IMR-90 (cell line): ENCODE results near the gene ARHGEF37. TPM values are rescaled to one million over a fixed set of nuclear protein-coding genes. Genes with fewer than 3 reads are reported as not detected.
"Not testable (repeated sequence)": the region's sequence is repeated elsewhere in the genome, so short reads cannot be mapped to it uniquely, and the experiment has no call there.

Source experiments
- ATAC-seq: fragments of 200-7000 bp; cut with Tn5 transposase; 2 replicates; pipeline ENCODE4 v1.9.1; 2020; ENCODE audit warnings: low read depth, mild to moderate bottlenecking, moderate library complexity
- BruUV-seq: library from RNA; stranded (reverse); fragments of 400-500 nt; replicated peaks from 2 replicates; lab custom pipeline; 2021; lab: Mats Ljungman, UMichigan
- CTCF ChIA-PET: fragments of 300-600 bp; formaldehyde crosslinking; extraction: SDS; loops from one replicate; lab custom pipeline; 2021; ENCODE audit warnings: antibody characterized with exemption; lab: Yijun Ruan, JAX
- POLR2A ChIA-PET: fragments of 300-600 bp; sonication (Branson Sonifier 250); formaldehyde crosslinking; loops from one replicate; lab custom pipeline; 2022; ENCODE audit warnings: antibody characterized with exemption; ENCODE audit not compliant: unreplicated experiment; lab: Charles Lee
- DNase-seq: peaks from one replicate; pipeline ENCODE4 v3.0.0; 2013
- H2AFZ ChIP-seq: replicated peaks from 2 replicates; pipeline ENCODE3; 2013; ENCODE audit warnings: low read length, mild to moderate bottlenecking; ENCODE audit not compliant: poor library complexity
- H2AK5ac ChIP-seq: 2 replicates; pipeline ENCODE4 v1.6.1; 2013; ENCODE audit warnings: low read depth, low read length, inconsistent platforms
- H2AK9ac ChIP-seq: replicated peaks from 2 replicates; pipeline ENCODE3; 2013; ENCODE audit warnings: mild to moderate bottlenecking, low read depth, low read length, moderate library complexity; ENCODE audit not compliant: poor library complexity
- H2BK120ac ChIP-seq: 2 replicates; pipeline ENCODE4 v1.6.1; 2013; ENCODE audit warnings: low read depth, low read length, inconsistent platforms
- H2BK15ac ChIP-seq: 3 replicates; pipeline ENCODE4 v1.6.1; 2013; ENCODE audit warnings: low read depth, low read length, inconsistent platforms
- H2BK20ac ChIP-seq: 2 replicates; pipeline ENCODE4 v1.6.1; 2013; ENCODE audit warnings: low read depth, mild to moderate bottlenecking, inconsistent platforms, low read length, moderate library complexity
- H2BK5ac ChIP-seq: 2 replicates; pipeline ENCODE4 v1.6.1; 2013; ENCODE audit warnings: mild to moderate bottlenecking, low read depth, low read length, inconsistent platforms; ENCODE audit not compliant: poor library complexity, severe bottlenecking
- H3K14ac ChIP-seq: replicated peaks from 2 replicates; pipeline ENCODE4 v1.6.1; 2013; ENCODE audit warnings: low read depth, low read length, inconsistent platforms
- H3K18ac ChIP-seq: 2 replicates; pipeline ENCODE4 v1.6.1; 2013; ENCODE audit warnings: low read depth, low read length, control low read depth
- H3K23ac ChIP-seq: 2 replicates; pipeline ENCODE4 v1.6.1; 2013; ENCODE audit warnings: low read depth, low read length, inconsistent platforms
- H3K27ac ChIP-seq: 2 replicates; pipeline ENCODE4 v1.5.1; 2013; ENCODE audit warnings: mild to moderate bottlenecking, control low read depth, low read length; ENCODE audit not compliant: insufficient read depth
- H3K27me3 ChIP-seq: 2 replicates; pipeline ENCODE4 v1.6.1; 2013; ENCODE audit warnings: low read length; ENCODE audit not compliant: control insufficient read depth, insufficient read depth
- H3K36me3 ChIP-seq: 2 replicates; pipeline ENCODE4 v1.6.1; 2013; ENCODE audit warnings: low read length, mixed read lengths; ENCODE audit not compliant: control insufficient read depth, insufficient read depth
- H3K4ac ChIP-seq: 2 replicates; pipeline ENCODE4 v1.6.1; 2013; ENCODE audit warnings: low read depth, low read length, inconsistent platforms
- H3K4me1 ChIP-seq: 2 replicates; pipeline ENCODE4 v1.6.1; 2013; ENCODE audit warnings: low read length, mixed read lengths; ENCODE audit not compliant: control insufficient read depth, insufficient read depth
- H3K4me2 ChIP-seq: 2 replicates; pipeline ENCODE4 v1.6.1; 2013; ENCODE audit warnings: low read depth, mild to moderate bottlenecking, control low read depth, low read length, moderate library complexity
- H3K4me3 ChIP-seq: 2 replicates; pipeline ENCODE4 v1.5.1; 2013; ENCODE audit warnings: low read depth, mild to moderate bottlenecking, control low read depth, low read length, moderate library complexity; ENCODE audit not compliant: insufficient read depth
- H3K56ac ChIP-seq: 2 replicates; pipeline ENCODE4 v1.6.1; 2013; ENCODE audit warnings: low read length, inconsistent platforms; ENCODE audit not compliant: insufficient read depth; ENCODE audit errors: extremely low read depth
- H3K79me1 ChIP-seq, 2 experiments: 2 replicates each; pipeline ENCODE4 v1.6.1; 2013; ENCODE audit warnings: low read length in 2 of 2, inconsistent platforms in 1 of 2, low read depth in 1 of 2
- H3K9ac ChIP-seq: 2 replicates; pipeline ENCODE4 v1.6.1; 2013; ENCODE audit warnings: low read depth, low read length, control low read depth
- H3K9me1 ChIP-seq: 2 replicates; pipeline ENCODE4 v1.6.1; 2013; ENCODE audit warnings: low read length, inconsistent platforms; ENCODE audit not compliant: insufficient read depth
- H3K9me3 ChIP-seq: 2 replicates; pipeline ENCODE4 v1.6.1; 2013; ENCODE audit warnings: low read length; ENCODE audit not compliant: control insufficient read depth, insufficient read depth
- H4K20me1 ChIP-seq: 2 replicates; pipeline ENCODE4 v1.6.1; 2013; ENCODE audit warnings: low read length, inconsistent platforms; ENCODE audit not compliant: insufficient read depth
- H4K5ac ChIP-seq: 2 replicates; pipeline ENCODE4 v1.6.1; 2013; ENCODE audit warnings: mild to moderate bottlenecking, low read depth, low read length, control low read depth
- H4K8ac ChIP-seq, 2 experiments: 2 replicates each; pipeline ENCODE4 v1.6.1; 2013; ENCODE audit warnings: low read depth in 2 of 2, low read length in 2 of 2, control low read depth in 1 of 2, inconsistent platforms in 1 of 2
- H4K91ac ChIP-seq: 2 replicates; pipeline ENCODE4 v1.6.1; 2013; ENCODE audit warnings: low read depth, low read length, inconsistent platforms; ENCODE audit not compliant: insufficient read depth
- CEBPB ChIP-seq: IDR thresholded peaks from 2 replicates; pipeline ENCODE4 v1.6.1; 2012; ENCODE audit warnings: low read depth, low read length, improper control_type of control experiment
- WGBS, 2 experiments: methylation state at CpG; one replicate each; pipeline versions ENCODE4 v1.1.5 to v1.1.7; 2013; ENCODE audit warnings: missing lambda C conversion rate in 2 of 2; ENCODE audit not compliant: insufficient read length in 1 of 2; ENCODE audit errors: extremely low coverage in 2 of 2; 5-methylcytosine and 5-hydroxymethylcytosine counted together
- dilution Hi-C: fragments of 300-500 bp; cut with HindIII; formaldehyde crosslinking; loops from one replicate; pipeline ENCODE4 v1.14.3; 2018; ENCODE audit warnings: low sequenced_read_pairs; ENCODE audit not compliant: unreplicated experiment
- in situ Hi-C: fragments of 300-500 bp; cut with MboI; formaldehyde crosslinking; loops from 3 replicates; pipeline ENCODE4 v1.14.3; 2019; ENCODE audit warnings: low sequenced_read_pairs, inconsistent platforms, mixed read lengths
- intact Hi-C: fragments of 100-400 bp; cut with micrococcal nuclease; formaldehyde crosslinking; loops from 2 replicates; pipeline ENCODE4 v1.10.0; 2022
- polyA plus RNA-seq, 3 experiments: library from polyadenylated mRNA; depleted of rRNA; stranded (reverse); fragments of >200 nt; gene quantifications; 2 replicates each; pipeline ENCODE4 v1.2.3, GENCODE V29; 2012; ENCODE audit warnings: low replicate concordance in 1 of 3
- total RNA-seq: library from RNA; depleted of rRNA; stranded (reverse); fragments of >200 nt; gene quantifications from 2 replicates; pipeline ENCODE4 v1.2.3, GENCODE V29; 2012

ARHGEF37 gene
- total and polyA plus RNA-seq, 2 of the 4 experiments (the other 2 are of a cell fraction) = 0.39 to 0.54 TPM

DNA sequence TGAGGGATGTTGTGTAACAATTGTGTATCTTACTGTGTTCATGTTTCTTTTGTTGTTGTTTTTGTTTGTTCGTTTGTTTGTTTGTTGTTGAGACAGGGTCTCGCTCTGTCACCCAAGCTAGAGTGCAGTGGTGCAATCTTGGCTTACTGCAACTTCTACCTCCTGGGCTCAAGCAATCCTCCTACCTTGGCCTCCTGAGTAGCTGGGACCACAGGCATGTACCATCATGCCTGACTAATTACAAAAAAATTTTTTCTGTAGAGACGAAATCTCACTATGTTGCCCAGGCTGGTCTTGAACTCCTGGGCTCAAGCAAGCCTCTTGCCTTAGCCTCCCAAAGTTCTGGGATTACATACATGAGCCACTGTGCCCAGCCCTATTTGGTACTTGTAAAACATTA, 13.8 kb downstream of the ARHGEF37 start:
- H3K56ac ChIP-seq, H2BK15ac ChIP-seq, intact Hi-C loops, H4K91ac ChIP-seq, H3K36me3 ChIP-seq, H2AFZ ChIP-seq, H2BK20ac ChIP-seq, H3K4ac ChIP-seq, H3K9me3 ChIP-seq, H3K4me2 ChIP-seq, DNase-seq, H3K27me3 ChIP-seq, H2AK9ac ChIP-seq, H3K23ac ChIP-seq, H3K9ac ChIP-seq, H2BK5ac ChIP-seq, H3K4me1 ChIP-seq, H4K5ac ChIP-seq, H2AK5ac ChIP-seq, H3K14ac ChIP-seq, H3K79me1 ChIP-seq, ATAC-seq, H4K20me1 ChIP-seq, H3K9me1 ChIP-seq, dilution Hi-C loops, in situ Hi-C loops, CTCF ChIA-PET, H3K4me3 ChIP-seq, H3K27ac ChIP-seq, BruUV-seq: not testable (repeated sequence)
- POLR2A ChIA-PET = interaction anchor here (0.6 kb wide), 2 partner anchors 10 to 52 kb away, joined by 4 read pairs; no protein-coding TSS in a partner anchor
- Histone ChIP-seq H4K8ac (0 out of 4 replicates have a peak overlapping the region, but pooled peaks of 1 of the 2 experiments have one; percentile 35), H2BK120ac (peak overlapping the region; percentile 34; the same call in 1 of the 2 replicates), H3K18ac (0 out of 2 replicates have a peak overlapping the region, but pooled peaks have one; percentile 12)
- WGBS, 2 experiments = 50% methylated on average over 1 of the region's 3 CpGs; no CpG with 5 or more reads in 1 of the 2 experiments
- peak; percentile 31; the same call in 1 of the 2 replicates for TF ChIP-seq CEBPB
